IPS-18c (cell line): ENCODE data around the gene CIAO1.
"Not testable (repeated sequence)": the region's sequence is repeated elsewhere in the genome, so short reads cannot be mapped to it uniquely, and the experiment has no call there.

Source experiments
- H3K4me3 ChIP-seq: 2 replicates; pipeline ENCODE4 v1.7.0; 2013; ENCODE audit warnings: low read depth, mild to moderate bottlenecking, low read length, moderate library complexity; ENCODE audit not compliant: insufficient read depth
- H3K9me3 ChIP-seq: one replicate; pipeline ENCODE4 v1.6.1; 2013; ENCODE audit warnings: mild to moderate bottlenecking, low read length, moderate library complexity; ENCODE audit not compliant: control insufficient read depth, insufficient read depth

The CIAO1 gene

DNA sequence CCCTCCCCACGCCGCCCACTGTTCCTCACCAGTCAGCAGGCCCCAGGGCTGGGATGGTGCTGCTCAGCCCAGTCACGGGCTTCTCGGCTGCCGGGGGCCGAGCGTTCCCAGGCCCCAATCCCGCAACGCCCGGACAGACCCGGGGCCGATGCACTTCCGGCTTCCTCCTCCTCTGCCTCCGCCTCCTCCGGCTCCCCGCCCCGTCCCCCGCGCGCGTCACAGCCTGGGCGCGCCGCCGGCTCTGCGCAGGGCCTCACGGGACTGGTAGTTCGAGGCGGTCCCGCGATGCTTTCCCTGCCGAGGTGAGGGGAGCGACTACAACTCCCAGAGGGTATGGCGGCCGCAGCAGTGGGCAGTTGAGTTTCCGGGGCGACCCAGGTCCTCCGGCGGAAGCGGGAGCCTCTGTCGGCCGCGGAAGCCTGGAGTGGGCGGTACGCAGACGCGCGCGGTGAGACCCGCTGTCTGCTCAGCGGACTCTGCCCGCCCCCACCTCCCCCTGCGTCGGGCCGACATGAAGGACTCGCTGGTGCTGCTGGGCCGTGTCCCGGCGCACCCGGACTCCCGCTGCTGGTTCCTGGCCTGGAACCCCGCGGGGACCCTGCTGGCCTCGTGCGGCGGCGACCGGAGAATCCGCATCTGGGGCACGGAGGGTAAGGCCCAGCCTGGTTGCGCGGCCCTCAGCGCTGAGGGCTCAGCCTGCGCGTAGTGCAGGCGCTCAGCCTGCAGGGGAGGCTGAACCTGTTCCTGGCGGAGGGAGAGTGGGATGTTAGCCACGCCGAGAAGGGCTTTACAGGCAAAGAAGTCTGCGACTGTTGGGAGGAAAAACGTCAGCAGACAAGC is at the start of gene CIAO1, which contains the start of gene TMEM127:
CIAO1 (plus strand) TSS at position 386 of the 840 bp plus-strand sequence; CDS start at position 512, 126 bp downstream.
TMEM127 (minus strand) TSS at position 158 of the 840 bp plus-strand sequence. CDS start 616 bp downstream, outside the sequence.
- Histone ChIP-seq H3K4me3 (peak within 1 kb of the TSS; percentile 99), H3K9me3 (peaks cover 2% of the 10 kb centered on the region)

DNA sequence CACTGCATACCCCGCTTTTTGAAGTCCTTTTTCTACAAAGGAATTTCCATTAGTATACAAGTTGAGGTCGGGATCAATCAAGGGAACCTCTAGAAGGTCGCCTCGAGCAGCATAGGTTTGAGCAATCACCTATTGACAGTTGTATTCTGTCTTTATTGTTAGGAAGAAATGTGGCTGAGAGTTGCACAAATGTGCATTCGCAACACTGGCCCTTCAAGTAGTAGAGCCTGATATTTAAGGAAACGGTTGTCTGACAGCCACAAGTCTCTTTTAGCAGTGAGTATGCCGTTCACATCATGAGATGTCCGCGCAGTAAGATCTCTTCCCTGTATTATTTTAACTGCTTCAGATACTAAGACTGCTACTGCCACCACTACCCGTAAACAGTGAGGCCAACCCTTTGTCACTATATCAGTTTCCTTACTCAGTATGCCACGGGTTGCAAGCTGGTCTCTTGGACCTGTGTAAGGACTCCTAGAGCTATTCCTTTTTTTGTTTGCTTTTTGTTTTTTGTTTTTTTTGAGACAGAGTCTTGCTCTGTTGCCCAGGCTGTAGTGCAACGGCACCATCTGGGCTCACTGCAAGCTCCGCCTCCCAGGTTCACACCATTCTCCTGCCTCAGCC is 47.4 kb upstream of the CIAO1 start:
- Histone ChIP-seq H3K9me3 (no peaks in the 10 kb centered on the region), H3K4me3 (no peak overlapping the region)

DNA sequence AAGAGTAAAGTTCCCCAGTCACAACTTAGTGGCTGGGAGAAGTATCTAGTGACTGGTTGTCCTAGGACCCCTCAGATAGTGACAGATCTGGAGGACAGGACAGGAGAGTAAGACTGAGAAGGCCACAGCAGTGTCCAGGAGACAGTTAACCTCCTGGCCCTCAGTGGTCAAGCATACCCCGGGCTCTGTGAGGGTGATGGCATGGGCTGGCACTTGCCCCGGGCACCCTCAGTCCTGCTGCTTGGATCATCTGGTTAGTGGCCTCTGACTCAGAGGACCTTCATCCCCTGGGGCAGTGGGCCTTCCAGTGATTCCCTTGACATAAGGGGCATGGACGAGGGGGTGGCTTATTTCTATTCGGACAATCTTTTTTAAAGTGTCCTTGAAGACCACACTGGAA is 46.1 kb upstream of the CIAO1 start:
- not testable (repeated sequence) for H3K4me3 ChIP-seq, H3K9me3 ChIP-seq

DNA sequence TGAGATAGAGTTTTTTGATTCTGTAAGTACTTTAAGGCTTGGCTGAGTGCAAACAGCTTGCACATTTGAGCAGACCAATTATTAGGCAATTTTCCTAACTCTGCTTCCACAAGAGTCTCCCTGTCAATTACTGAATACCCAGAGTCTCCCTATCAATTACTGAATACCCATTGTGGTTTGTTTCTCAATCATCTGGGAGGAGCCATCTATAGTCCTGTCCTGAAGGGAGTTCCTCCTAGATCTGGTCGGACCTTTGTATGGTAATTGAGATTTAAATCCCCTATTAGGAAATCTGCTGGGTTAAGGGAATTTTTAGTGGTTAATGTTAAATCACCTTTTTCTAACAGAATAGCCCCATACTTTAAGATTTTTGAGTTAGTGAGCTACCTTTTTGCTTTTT is 44.9 kb upstream of the CIAO1 start:
- H3K4me3 ChIP-seq, H3K9me3 ChIP-seq: not testable (repeated sequence)

DNA sequence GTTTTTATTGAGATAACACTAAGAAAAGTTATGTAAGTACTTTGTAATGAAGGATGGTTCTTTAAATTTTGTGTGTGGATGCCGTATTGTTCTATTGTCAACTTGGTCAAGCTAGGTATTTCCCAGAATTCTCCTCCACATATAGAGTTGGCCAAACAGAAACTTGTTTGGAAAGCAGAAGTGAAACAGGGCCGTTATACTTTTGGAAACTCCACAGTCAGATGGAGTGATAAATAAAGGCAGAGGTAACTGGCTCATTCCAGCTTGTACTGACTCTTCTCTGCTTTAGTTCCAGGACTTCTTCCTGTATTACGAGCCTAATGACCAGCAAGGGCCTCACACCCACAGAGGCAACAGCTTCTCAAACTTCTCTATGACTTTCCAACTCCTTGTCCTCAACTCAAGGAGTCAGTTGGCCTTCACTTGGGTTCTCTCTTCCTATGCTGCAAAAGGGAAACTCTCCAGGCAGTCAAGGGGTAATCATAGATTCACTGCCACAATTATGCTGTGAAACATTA is 41.0 kb upstream of the CIAO1 start:
- no peak overlapping the region for H3K4me3 ChIP-seq
- H3K9me3 ChIP-seq = no peaks in the 10 kb centered on the region

- H3K4me3 ChIP-seq = no peak overlapping the region
- no peaks in the 10 kb centered on the region for H3K9me3 ChIP-seq
These were observed 34.7 kb upstream of the CIAO1 start for GRCh38 chr2:96231316-96231715.

DNA sequence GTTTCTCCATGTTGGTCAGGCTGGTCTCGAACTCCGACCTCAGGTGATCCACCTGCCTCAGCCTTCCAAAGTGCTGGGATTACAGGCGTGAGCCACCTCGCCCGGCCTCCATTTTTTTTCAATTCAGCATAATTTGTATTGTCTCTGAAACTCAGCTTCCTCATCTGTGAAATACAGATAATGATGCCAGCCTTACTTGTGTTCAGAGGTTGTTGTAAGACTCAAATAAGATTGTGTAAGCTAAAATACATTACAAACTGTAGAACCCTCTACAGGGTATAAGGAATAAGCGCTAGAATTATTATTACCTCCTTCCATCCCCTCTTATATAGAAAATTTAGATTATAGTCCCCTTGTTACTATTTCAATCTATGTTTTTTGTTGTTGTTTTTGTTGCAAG is 32.6 kb upstream of the CIAO1 start:
- no peak overlapping the region for H3K4me3 ChIP-seq
- H3K9me3 ChIP-seq = no peaks in the 10 kb centered on the region

DNA sequence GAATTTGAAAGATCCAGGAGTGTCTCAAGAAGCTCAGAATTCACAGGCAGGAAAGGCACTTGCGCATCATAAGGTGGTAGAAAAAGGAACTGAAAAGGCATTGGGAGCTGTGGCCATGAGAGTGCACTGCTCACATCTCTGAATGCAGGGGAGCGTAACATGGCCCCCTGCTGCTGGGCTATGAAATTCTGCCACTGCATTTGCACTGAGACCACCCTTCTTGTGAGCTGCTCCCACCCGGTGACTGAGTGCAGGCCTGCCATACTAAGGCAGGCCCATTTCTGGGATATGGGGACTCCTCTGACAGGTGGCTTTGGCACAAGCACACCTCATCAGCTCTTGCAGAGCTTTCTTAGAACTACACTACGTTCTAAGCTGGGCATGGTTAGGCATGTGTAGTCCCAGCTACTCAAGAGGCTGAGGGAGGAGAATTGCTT is 32.1 kb upstream of the CIAO1 start:
- Histone ChIP-seq H3K9me3 (no peaks in the 10 kb centered on the region), H3K4me3 (no peak overlapping the region)

GRCh38 chr2:96236882-96237281 is 29.1 kb upstream of the CIAO1 start:
- Histone ChIP-seq H3K9me3 (no peaks in the 10 kb centered on the region), H3K4me3 (no peak overlapping the region)

GRCh38 chr2:96238266-96238665 is 27.8 kb upstream of the CIAO1 start:
- no peaks in the 10 kb centered on the region for H3K9me3 ChIP-seq
- no peak overlapping the region for H3K4me3 ChIP-seq

GRCh38 chr2:96239091-96239490 is 26.9 kb upstream of the CIAO1 start:
- Histone ChIP-seq H3K9me3 (no peaks in the 10 kb centered on the region), H3K4me3 (no peak overlapping the region)

DNA sequence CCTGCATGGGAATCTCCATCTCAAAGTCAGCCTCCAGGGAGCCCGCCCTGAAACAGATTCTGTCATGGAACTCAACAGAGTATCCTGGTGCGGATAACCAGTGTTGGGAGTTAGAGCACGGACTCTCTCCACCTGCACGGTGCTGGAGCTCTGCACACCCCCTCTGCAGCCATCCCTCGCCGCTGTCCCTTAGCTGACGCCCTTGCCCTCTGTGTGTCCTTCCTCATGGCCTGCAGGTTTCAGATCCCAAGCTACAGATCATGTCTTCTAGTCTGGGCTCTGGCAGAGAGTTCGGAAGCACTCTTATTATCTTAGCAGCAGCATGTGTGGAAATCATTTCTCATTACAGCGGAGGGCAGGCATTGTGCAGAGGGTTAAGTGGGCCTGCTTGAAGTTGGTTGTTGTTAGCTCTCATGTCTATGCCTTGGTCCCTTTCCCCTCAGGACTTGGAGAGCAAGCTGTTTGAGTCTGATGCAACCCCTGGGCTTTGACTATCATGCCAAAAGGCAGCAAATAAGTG is 26.2 kb upstream of the CIAO1 start:
- H3K4me3 ChIP-seq = no peak overlapping the region
- H3K9me3 ChIP-seq = no peaks in the 10 kb centered on the region

GRCh38 chr2:96240341-96241038 is 25.5 kb upstream of the CIAO1 start:
- no peaks in the 10 kb centered on the region for H3K9me3 ChIP-seq

GRCh38 chr2:96241227-96241626 is 24.8 kb upstream of the CIAO1 start:
- Histone ChIP-seq H3K9me3 (no peaks in the 10 kb centered on the region), H3K4me3 (no peak overlapping the region)

More at GRCh38 chr2:96240341-96241038, 25.5 kb upstream of the CIAO1 start:
- no peak overlapping the region for H3K4me3 ChIP-seq

GRCh38 chr2:96241900-96242611 is 24.0 kb upstream of the CIAO1 start:
- Histone ChIP-seq H3K9me3 (no peaks in the 10 kb centered on the region), H3K4me3 (no peak overlapping the region)

DNA sequence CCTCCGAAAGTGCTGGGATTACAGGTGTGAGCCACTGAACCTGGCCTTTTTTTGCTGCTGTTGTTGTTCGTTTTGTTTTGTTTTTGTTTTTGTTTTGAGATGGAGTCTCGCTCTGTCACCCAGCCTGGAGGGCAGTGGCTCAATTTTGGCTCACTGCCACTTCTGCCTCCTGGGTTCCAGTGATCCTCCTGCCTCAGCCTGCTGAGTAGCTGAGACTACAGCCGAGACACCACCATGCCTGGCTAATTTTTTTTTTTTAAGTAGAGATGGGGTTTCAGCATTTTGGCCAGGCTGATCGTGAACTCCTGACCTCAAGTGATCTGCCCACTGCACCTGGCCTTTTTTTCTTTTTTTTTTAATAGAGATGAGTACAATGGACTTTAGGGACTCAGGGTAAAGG is 22.2 kb upstream of the CIAO1 start:
- Histone ChIP-seq H3K9me3 (no peaks in the 10 kb centered on the region), H3K4me3 (no peak overlapping the region)
